Activated T-cell treated with anti-CD3 and anti-CD28 coated beads, Interleukin-2, amount 50 U/mL, for 48 hours (primary cell): ENCODE data around the gene QPRT.
A peak's percentile ranks its signal among the peaks of the same experiment; 100 is the strongest.
"Not testable (repeated sequence)": the region's sequence is repeated elsewhere in the genome, so short reads cannot be mapped to it uniquely, and the experiment has no call there.

Source experiments
- DNase-seq, 2 experiments: peaks; one replicate each; pipeline ENCODE4 v3.0.0-alpha.2; 2020

The QPRT gene

DNA sequence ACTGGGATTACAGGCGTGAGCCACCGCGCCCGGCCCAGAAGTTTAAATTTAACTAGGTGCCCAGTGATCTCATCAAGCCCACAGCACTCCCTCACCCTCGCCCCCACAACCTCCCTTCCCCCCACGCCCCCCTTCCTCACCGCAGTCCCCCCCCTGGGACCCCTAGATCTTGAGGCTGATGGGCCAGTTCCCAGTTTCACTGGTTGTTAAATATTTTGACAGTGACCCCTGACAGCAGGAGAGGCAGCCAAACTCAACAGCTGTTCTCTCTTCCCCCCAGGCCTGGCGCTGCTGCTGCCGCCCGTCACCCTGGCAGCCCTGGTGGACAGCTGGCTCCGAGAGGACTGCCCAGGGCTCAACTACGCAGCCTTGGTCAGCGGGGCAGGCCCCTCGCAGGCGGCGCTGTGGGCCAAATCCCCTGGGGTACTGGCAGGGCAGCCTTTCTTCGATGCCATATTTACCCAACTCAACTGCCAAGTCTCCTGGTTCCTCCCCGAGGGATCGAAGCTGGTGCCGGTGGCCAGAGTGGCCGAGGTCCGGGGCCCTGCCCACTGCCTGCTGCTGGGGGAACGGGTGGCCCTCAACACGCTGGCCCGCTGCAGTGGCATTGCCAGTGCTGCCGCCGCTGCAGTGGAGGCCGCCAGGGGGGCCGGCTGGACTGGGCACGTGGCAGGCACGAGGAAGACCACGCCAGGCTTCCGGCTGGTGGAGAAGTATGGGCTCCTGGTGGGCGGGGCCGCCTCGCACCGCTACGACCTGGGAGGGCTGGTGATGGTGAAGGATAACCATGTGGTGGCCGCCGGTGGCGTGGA is 15.6 kb downstream of the QPRT start:
- no peak for DNase-seq

DNA sequence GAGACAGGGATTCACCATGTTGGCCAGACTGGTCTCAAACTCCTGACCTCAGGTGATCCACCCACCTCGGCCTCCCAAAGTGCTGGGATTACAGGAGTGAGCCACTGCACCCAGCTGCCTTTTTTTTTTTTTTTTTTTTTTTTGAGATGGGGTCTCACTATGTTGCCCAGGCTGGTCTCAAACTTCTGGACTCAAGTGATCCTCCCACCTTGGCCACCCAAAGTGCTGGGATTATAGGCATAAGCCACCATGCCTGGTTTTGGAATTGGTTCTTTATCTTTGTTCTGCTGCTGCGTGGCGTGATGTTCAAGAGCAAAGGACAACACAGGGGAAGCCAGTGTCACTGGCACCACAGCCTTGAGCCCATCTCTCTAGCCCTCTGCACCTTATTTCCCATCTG is 16.7 kb downstream of the QPRT start:
- not testable (repeated sequence) for DNase-seq

DNA sequence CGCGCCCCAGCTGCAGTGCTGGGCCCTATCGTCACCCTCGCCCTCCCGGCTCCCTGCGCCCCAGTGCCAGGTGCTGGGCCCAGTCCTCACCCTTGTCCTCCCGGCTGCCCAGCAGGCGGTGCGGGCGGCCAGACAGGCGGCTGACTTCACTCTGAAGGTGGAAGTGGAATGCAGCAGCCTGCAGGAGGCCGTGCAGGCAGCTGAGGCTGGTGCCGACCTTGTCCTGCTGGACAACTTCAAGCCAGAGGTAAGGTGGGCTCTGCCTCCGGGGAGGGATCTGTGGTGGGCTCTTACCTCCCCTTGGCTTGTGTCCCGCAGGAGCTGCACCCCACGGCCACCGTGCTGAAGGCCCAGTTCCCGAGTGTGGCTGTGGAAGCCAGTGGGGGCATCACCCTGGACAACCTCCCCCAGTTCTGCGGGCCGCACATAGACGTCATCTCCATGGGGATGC is 17.9 kb downstream of the QPRT start:
- no peak for DNase-seq

GRCh38 chr16:29697391-29697790 is 18.4 kb downstream of the QPRT start:
- DNase-seq = no peak

- DNase-seq = no peak
Observed at GRCh38 chr16:29698042-29698441, 19.1 kb downstream of the QPRT start.

GRCh38 chr16:29698484-29699323 is 19.7 kb downstream of the QPRT start:
- DNase-seq = no peak

GRCh38 chr16:29699324-29700219 is 20.6 kb downstream of the QPRT start:
- no peak for DNase-seq

DNA sequence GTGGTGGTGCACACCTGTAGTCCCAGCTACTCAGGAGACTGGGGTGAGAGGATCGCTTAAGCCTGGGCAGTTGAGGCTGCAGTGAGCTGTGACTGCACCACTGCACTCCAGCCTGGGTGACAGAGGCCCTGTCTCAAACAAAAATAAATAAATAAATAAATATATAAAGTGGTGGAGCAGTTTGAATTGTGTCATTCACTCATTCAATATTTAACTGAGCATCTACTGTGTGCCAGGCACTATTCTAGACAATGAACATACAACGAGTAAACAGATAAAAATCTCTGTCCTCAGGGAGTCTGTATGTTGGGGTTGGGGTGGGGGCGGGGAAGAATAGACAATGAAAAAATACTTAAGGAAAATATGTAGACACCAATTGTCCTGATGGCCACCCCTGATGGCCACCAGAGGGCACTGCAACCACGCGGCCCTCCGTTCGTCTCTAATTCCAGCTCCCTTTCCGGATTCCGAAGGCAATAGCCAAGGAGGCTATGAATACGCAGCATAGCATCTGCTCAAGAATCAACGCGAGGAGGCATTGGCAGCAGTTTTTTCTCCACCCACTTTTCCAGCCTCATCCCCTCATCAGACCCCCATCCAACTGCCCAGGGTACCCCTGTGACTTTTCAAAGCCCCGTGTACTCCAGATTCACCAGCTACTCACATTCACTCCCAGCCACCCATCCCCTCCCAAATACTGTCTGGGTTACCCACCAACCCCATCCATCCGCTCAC is 21.4 kb downstream of the QPRT start:
- peak; percentile 82 to 84 for DNase-seq

GRCh38 chr16:29701214-29701555 is 22.2 kb downstream of the QPRT start:
- DNase-seq = no peak

- DNase-seq = no peak
Observed at GRCh38 chr16:29702269-29702668, 23.3 kb downstream of the QPRT start.

DNA sequence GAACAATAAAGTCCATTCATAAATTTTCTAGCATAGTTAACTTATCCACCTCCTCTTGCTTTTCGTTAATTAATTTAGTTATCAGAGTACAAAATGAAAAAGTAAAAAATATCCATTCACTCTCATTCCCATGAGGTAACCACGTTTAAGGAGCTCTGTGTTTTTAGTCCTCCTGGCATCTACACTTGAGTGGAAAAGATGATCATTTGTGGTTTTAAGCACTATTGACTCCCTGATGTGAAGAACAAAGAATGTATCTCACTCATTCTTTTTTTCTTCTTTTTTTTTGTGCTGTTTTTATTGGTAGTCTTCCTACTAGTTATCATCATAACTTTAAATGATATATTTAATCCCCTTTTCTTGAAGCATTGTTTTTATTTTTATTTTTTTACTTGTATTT is 26.1 kb downstream of the QPRT start:
- DNase-seq = no peak

GRCh38 chr16:29707160-29707559 is 28.2 kb downstream of the QPRT start:
- DNase-seq = not testable (repeated sequence)

DNA sequence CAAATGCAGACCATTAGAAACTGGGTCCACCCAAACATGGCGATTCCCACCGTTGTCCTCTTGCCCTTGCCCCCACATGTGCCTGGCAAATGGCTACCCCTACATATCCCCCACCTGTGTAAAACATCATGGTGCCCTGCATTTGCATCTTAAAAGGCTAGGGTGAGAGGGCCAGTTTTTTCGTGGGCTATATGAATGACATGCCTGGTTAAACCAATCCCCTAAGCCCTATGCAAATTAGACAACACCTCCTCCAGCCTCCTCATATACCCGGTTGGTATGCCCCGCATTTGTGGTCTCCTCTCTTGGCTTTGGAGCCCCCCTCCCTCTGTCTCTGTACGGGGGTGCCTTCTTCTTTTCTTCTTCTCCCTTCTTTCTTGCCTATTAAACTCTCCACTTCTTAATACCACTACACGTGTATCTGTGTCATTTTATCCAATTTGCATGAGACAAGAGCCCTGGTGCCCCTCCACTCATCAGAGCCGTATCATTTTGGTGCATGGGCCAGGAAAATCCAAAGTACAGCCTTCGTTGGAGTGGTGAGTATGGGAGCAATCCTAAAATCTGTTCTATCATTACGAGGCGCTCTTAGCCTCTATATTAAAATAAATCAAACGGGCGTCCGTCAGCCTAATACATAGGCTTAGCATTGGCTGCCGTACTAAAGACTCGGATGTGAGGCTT is 30.1 kb downstream of the QPRT start:
- DNase-seq = no peak

- DNase-seq = not testable (repeated sequence)
Observed at GRCh38 chr16:29709657-29710056, 30.7 kb downstream of the QPRT start.

DNA sequence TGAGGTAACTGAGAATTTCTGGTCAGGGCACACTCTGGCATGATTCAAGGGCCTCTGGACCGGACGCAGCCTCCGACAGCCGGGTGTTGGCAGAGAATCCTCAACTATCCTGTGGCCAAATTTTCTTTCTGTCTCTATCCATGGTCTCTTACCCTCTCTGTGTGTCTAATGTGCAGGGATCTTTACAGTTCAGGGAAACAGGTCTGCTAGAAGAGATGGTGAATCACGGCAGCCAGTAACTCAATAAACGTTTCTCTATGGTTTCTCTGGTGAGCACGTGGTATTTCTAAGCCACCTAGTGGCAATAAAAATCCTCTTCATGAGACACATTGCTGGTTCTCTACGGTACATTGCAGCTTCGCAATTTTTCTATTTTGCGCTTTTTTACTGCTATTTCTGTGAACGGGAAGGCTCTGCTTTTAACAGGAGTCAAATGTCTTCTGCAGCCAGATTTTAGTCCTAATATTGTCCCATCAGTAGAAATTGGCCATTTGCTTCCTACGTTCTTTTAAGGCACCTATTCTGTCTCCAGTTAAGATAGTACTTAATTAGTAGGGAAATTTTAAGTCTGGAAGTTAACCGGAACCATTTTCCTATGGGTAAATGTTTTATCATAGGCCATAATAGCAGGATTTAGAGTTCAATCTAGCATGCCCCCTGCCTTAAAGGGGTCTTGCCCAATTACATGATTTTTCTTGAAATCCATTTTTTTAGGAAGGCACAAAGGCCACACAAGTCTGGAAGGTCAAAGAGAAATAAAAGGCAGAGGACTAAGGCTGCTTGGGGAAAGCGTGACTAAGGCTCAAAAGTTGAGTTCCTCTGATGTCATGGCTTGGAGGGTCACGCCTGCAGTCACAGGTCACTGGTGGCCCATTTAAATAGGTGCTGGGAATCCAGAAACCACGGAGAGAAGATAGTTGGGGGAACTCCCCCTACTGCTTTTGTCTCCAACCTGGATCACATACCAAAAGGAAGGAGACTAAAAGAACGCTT is 31.5 kb downstream of the QPRT start:
- no peak for DNase-seq

DNA sequence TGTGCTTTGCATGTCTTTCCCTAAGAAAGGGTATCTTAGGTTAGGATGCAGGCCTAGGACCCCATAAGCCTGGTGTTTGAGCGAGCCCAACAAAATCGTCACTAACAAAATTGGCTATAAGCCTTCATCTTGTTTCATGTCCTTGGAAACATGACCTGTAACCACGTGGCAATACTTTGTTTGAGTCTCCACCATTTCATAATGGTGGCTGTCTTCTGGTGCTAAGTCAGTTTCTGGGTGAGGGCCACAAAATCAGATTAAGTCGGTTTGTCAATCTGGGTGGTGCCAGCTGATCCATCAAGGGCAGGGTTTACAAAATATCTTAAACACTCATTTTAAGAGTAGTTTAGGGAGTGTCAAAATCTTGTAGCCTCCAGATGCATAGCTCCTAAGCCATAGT is 33.8 kb downstream of the QPRT start:
- no peak for DNase-seq

GRCh38 chr16:29714396-29714795 is 35.4 kb downstream of the QPRT start:
- no peak for DNase-seq

GRCh38 chr16:29714972-29715371 is 36.0 kb downstream of the QPRT start:
- DNase-seq = no peak

GRCh38 chr16:29717113-29717512 is 38.1 kb downstream of the QPRT start:
- DNase-seq = no peak

DNA sequence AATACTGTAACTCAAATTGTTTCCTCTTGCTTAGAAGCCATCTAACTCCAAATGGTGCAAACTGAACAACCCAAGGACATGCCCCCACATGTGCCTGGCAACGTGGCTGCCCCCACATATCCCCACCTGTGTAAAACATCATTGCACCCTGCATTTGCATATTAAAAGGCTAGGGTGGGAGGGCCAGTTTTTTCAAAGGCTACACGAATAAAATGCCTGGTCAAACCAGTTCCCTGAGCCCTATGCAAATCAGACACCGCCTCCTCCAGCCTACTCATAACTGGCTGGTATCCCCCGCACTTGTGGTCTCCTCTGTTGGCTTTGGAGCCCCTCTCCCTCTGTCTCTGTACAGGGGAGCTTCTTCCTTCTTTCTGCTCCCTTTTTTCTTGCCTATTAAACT is 40.1 kb downstream of the QPRT start:
- DNase-seq = no peak
